OCI-LY1 (cell line): ENCODE measurements around the gene IL10RB.
A peak's percentile ranks its signal among the peaks of the same experiment; 100 is the strongest.

Experiments used
- H2AFZ ChIP-seq: fragments of 200-600 bp; sonication (generic), shearing (Covaris generic); 2 replicates; pipeline ENCODE4 v1.6.0; 2014; ENCODE audit warnings: antibody characterized with exemption, mild to moderate bottlenecking, low read length
- H3F3A ChIP-seq: fragments of 200-600 bp; sonication (generic), shearing (Covaris generic); 2 replicates; pipeline ENCODE4 v1.6.0; 2014; ENCODE audit warnings: mild to moderate bottlenecking, antibody characterized with exemption, low read length, moderate library complexity; ENCODE audit not compliant: insufficient read depth
- H3K27ac ChIP-seq: fragments of 200-600 bp; sonication (generic); 2 replicates; pipeline ENCODE4 v1.5.1; 2014; ENCODE audit warnings: low read length, mixed run types, mild to moderate bottlenecking, low read depth; ENCODE audit not compliant: poor library complexity, severe bottlenecking
- H3K27me3 ChIP-seq: fragments of 200-600 bp; sonication (generic); 2 replicates; pipeline ENCODE4 v1.6.0; 2014; ENCODE audit warnings: antibody characterized with exemption, mild to moderate bottlenecking, low read length, moderate library complexity; ENCODE audit not compliant: insufficient read depth
- H3K36me3 ChIP-seq: fragments of 200-600 bp; sonication (generic); 2 replicates; pipeline ENCODE4 v1.6.1; 2014; ENCODE audit warnings: mild to moderate bottlenecking, antibody characterized with exemption, low read length, moderate library complexity, mixed read lengths; ENCODE audit not compliant: insufficient read depth
- H3K4me1 ChIP-seq: fragments of 200-600 bp; sonication (generic); 2 replicates; pipeline ENCODE4 v1.5.1; 2014; ENCODE audit warnings: mild to moderate bottlenecking, low read length, moderate library complexity; ENCODE audit not compliant: insufficient read depth, severe bottlenecking
- H3K4me2 ChIP-seq: fragments of 200-600 bp; sonication (generic), shearing (Covaris generic); 2 replicates; pipeline ENCODE4 v1.6.1; 2014; ENCODE audit warnings: low read length
- H3K4me3 ChIP-seq: fragments of 200-600 bp; sonication (generic); 2 replicates; pipeline ENCODE4 v1.5.1; 2014; ENCODE audit warnings: low read length, low read depth, mild to moderate bottlenecking, mixed read lengths; ENCODE audit not compliant: poor library complexity, severe bottlenecking
- H3K79me2 ChIP-seq: fragments of 200-600 bp; shearing (Covaris generic); 2 replicates; pipeline ENCODE4 v1.6.1; 2016; ENCODE audit warnings: mixed run types, low read length, mixed read lengths; ENCODE audit not compliant: insufficient read depth
- H3K9ac ChIP-seq: fragments of 200-600 bp; sonication (generic), shearing (Covaris generic); 2 replicates; pipeline ENCODE4 v1.6.1; 2014; ENCODE audit warnings: mild to moderate bottlenecking, low read length, mixed read lengths
- H3K9me2 ChIP-seq: fragments of 200-600 bp; sonication (generic), shearing (Covaris generic); 2 replicates; pipeline ENCODE4 v1.6.1; 2014; ENCODE audit warnings: low read depth, mild to moderate bottlenecking, low read length, mixed read lengths
- H3K9me3 ChIP-seq: fragments of 200-600 bp; shearing (Covaris generic); 2 replicates; pipeline ENCODE4 v1.6.1; 2014; ENCODE audit warnings: low read length, mixed read lengths
- H4K20me1 ChIP-seq: fragments of 200-600 bp; sonication (generic), shearing (Covaris generic); 2 replicates; pipeline ENCODE4 v1.6.0; 2016; ENCODE audit warnings: mild to moderate bottlenecking, low read length; ENCODE audit not compliant: insufficient read depth
- CTCF ChIP-seq: fragments of 200-600 bp; sonication (generic), shearing (Covaris generic); IDR thresholded peaks from 2 replicates; pipeline ENCODE4 v1.5.1; 2017; ENCODE audit warnings: mild to moderate bottlenecking, antibody characterized with exemption, low read length, moderate library complexity, mixed read lengths
- EZH2 ChIP-seq: fragments of 200-600 bp; sonication (generic), shearing (Covaris generic); IDR thresholded peaks from 2 replicates; pipeline ENCODE4 v1.8.0; 2017; ENCODE audit warnings: borderline replicate concordance, mixed run types, mild to moderate bottlenecking, antibody characterized with exemption, low read length, moderate library complexity, mixed read lengths

Gene IL10RB

GRCh38 chr21:33286076-33286475 lies 19.9 kb downstream of the IL10RB start:
- H3K9ac ChIP-seq, result no peak overlapping the region
- H3K4me2 ChIP-seq, result no peak overlapping the region
- no peaks in the 10 kb centered on the region for H3K27me3 ChIP-seq
- no peak overlapping the region for H3K4me3 ChIP-seq
- no peaks in the 10 kb centered on the region for H3K79me2 ChIP-seq
- no peaks in the 10 kb centered on the region for H3K9me2 ChIP-seq
- H3F3A ChIP-seq, result no peaks in the 10 kb centered on the region
- TF ChIP-seq EZH2, result no peak
- no peak for TF ChIP-seq CTCF
- H3K27ac ChIP-seq, result peak overlapping the region; percentile 63
- no peak overlapping the region for H2AFZ ChIP-seq
- H3K9me3 ChIP-seq, result no peaks in the 10 kb centered on the region
- H3K4me1 ChIP-seq, result peaks cover 16% of the 10 kb centered on the region
- H4K20me1 ChIP-seq, result no peaks in the 10 kb centered on the region
- peaks cover 78% of the 10 kb centered on the region for H3K36me3 ChIP-seq

- no peak overlapping the region for H2AFZ ChIP-seq
- no peaks in the 10 kb centered on the region for H4K20me1 ChIP-seq
- H3F3A ChIP-seq, result no peaks in the 10 kb centered on the region
- H3K4me2 ChIP-seq, result no peak overlapping the region
- TF ChIP-seq CTCF (no peak), EZH2 (no peak)
- peak overlapping the region; percentile 63 for H3K27ac ChIP-seq
- H3K9ac ChIP-seq, result no peak overlapping the region
- peaks cover 78% of the 10 kb centered on the region for H3K36me3 ChIP-seq
- H3K27me3 ChIP-seq, result no peaks in the 10 kb centered on the region
- no peaks in the 10 kb centered on the region for H3K9me2 ChIP-seq
- H3K79me2 ChIP-seq, result no peaks in the 10 kb centered on the region
- H3K4me1 ChIP-seq, result peaks cover 16% of the 10 kb centered on the region
- H3K9me3 ChIP-seq, result no peaks in the 10 kb centered on the region
- H3K4me3 ChIP-seq, result no peak overlapping the region
Observed at GRCh38 chr21:33286600-33287456, 20.7 kb downstream of the IL10RB start.

GRCh38 chr21:33289199-33289819 lies 23.1 kb downstream of the IL10RB start:
- H3K79me2 ChIP-seq, result no peaks in the 10 kb centered on the region
- H3K27ac ChIP-seq, result peak overlapping the region; percentile 35
- no peaks in the 10 kb centered on the region for H3K27me3 ChIP-seq
- no peaks in the 10 kb centered on the region for H4K20me1 ChIP-seq
- H3K9ac ChIP-seq, result no peak overlapping the region
- no peak overlapping the region for H3K4me2 ChIP-seq
- no peak overlapping the region for H3K4me3 ChIP-seq
- no peaks in the 10 kb centered on the region for H3K9me2 ChIP-seq
- no peaks in the 10 kb centered on the region for H3K9me3 ChIP-seq
- H3K36me3 ChIP-seq, result peaks cover 77% of the 10 kb centered on the region
- TF ChIP-seq CTCF (no peak), EZH2 (no peak)
- 0 out of 2 replicates have a peak, but pooled peaks cover 4% of the 10 kb centered on the region for H3F3A ChIP-seq
- H2AFZ ChIP-seq, result no peak overlapping the region
- H3K4me1 ChIP-seq, result peaks cover 41% of the 10 kb centered on the region
